SK-N-SH (cell line): ENCODE data around the gene LRRC59. TPM values are rescaled to one million over a fixed set of nuclear protein-coding genes. Genes with fewer than 3 reads are reported as not detected.

Experiments
- CTCF ChIA-PET: fragments of 300-600, 350-600 bp; formaldehyde crosslinking; extraction: SDS; loops from one replicate; lab custom pipeline; 2021; lab: Yijun Ruan, JAX
- POLR2A ChIA-PET: fragments of 350-600 bp; sonication (Branson Sonifier 250); formaldehyde crosslinking; extraction: SDS; loops from one replicate; lab custom pipeline; 2020; ENCODE audit warnings: antibody characterized with exemption, inconsistent platforms; lab: Yijun Ruan, JAX
- DNase-seq: peaks from one replicate; pipeline ENCODE4 v3.0.0; 2012
- H2AFZ ChIP-seq: fragments of 200-600 bp; sonication (generic); 2 replicates; pipeline ENCODE4 v1.8.1; 2016; ENCODE audit warnings: antibody characterized with exemption, mild to moderate bottlenecking, low read depth
- H3F3A ChIP-seq: fragments of 200-600 bp; sonication (generic); replicated peaks from 2 replicates; pipeline ENCODE3; 2016; ENCODE audit warnings: antibody characterized with exemption, mild to moderate bottlenecking; ENCODE audit not compliant: insufficient read depth
- H3K27ac ChIP-seq, 2 experiments: fragments of 200-500 bp in 1 of 2; fragments of 200-600 bp in 1 of 2; sonication (Bioruptor generic) in 1 of 2; sonication (generic), shearing (Covaris generic) in 1 of 2; 2 replicates each; pipeline versions ENCODE4 v1.5.1 to v1.6.1; 2014 to 2016; ENCODE audit warnings: low read depth in 2 of 2, inconsistent platforms in 1 of 2, low read length in 1 of 2, mild to moderate bottlenecking in 1 of 2, mixed read lengths in 1 of 2
- H3K27me3 ChIP-seq: fragments of 200-600 bp; sonication (generic), shearing (Covaris generic); 2 replicates; pipeline ENCODE4 v1.6.1; 2016; ENCODE audit warnings: mixed run types; ENCODE audit not compliant: insufficient read depth
- H3K36me3 ChIP-seq, 2 experiments: fragments of 200-500 bp in 1 of 2; fragments of 200-600 bp in 1 of 2; sonication (Bioruptor generic) in 1 of 2; sonication (generic) in 1 of 2; replicated peaks in 1 of 2; 2 replicates each; pipeline versions ENCODE3 to v1.5.1; 2014 to 2016; ENCODE audit warnings: low read length in 1 of 2, mild to moderate bottlenecking in 1 of 2; ENCODE audit not compliant: insufficient read depth in 2 of 2, control insufficient read depth in 1 of 2
- H3K4me1 ChIP-seq, 2 experiments: fragments of 200-500 bp in 1 of 2; fragments of 200-600 bp in 1 of 2; sonication (Bioruptor generic) in 1 of 2; sonication (generic), shearing (Covaris generic) in 1 of 2; 2 replicates each; pipeline versions ENCODE4 v1.5.1 to v1.6.1; 2014 to 2016; ENCODE audit warnings: low read depth in 1 of 2, low read length in 1 of 2, mixed run types in 1 of 2; ENCODE audit not compliant: insufficient read depth in 2 of 2, control insufficient read depth in 1 of 2
- H3K4me2 ChIP-seq: fragments of 200-600 bp; sonication (generic), shearing (Covaris generic); 2 replicates; pipeline ENCODE4 v1.6.1; 2017; ENCODE audit warnings: mixed run types
- H3K4me3 ChIP-seq, 2 experiments: fragments of 200-500 bp in 1 of 2; fragments of 200-600 bp in 1 of 2; sonication (Bioruptor generic) in 1 of 2; sonication (generic), shearing (Covaris generic) in 1 of 2; 2 replicates each; pipeline versions ENCODE4 v1.5.1 to v1.8.1; 2014 to 2016; ENCODE audit warnings: low read depth in 2 of 2, inconsistent platforms in 1 of 2, low read length in 1 of 2, mild to moderate bottlenecking in 1 of 2, mixed read lengths in 1 of 2, moderate library complexity in 1 of 2
- H3K79me2 ChIP-seq: fragments of 200-600 bp; sonication (generic); 2 replicates; pipeline ENCODE4 v1.8.1; 2017; ENCODE audit warnings: mild to moderate bottlenecking; ENCODE audit not compliant: insufficient read depth
- H3K9ac ChIP-seq: fragments of 200-600 bp; sonication (generic); 2 replicates; pipeline ENCODE4 v1.6.1; 2017; ENCODE audit warnings: mixed run types
- H3K9me2 ChIP-seq: fragments of 200-600 bp; sonication (generic); 2 replicates; pipeline ENCODE4 v1.6.1; 2017; ENCODE audit warnings: mixed run types
- H3K9me3 ChIP-seq: fragments of 200-600 bp; sonication (generic); 2 replicates; pipeline ENCODE4 v1.6.1; 2017; ENCODE audit warnings: mixed run types, mild to moderate bottlenecking, moderate library complexity
- H4K20me1 ChIP-seq: fragments of 200-600 bp; sonication (generic); 2 replicates; pipeline ENCODE4 v1.6.1; 2017; ENCODE audit warnings: mild to moderate bottlenecking, mixed run types; ENCODE audit not compliant: insufficient read depth
- EZH2phosphoT487 ChIP-seq: fragments of 200-600 bp; sonication (generic); IDR thresholded peaks from 2 replicates; pipeline ENCODE4 v1.6.1; 2017; ENCODE audit warnings: low read depth, mixed run types, mild to moderate bottlenecking, antibody characterized with exemption, moderate library complexity, borderline replicate concordance
- FOXJ3 ChIP-seq: sonication (generic); formaldehyde crosslinking; IDR thresholded peaks from 2 replicates; pipeline ENCODE4 v1.5.1; 2020; ENCODE audit warnings: mild to moderate bottlenecking, missing genetic modification reagents
- FOXM1 ChIP-seq: IDR thresholded peaks from 2 replicates; pipeline ENCODE4 v1.4.0; 2012; ENCODE audit warnings: low read depth, mild to moderate bottlenecking
- GATA2 ChIP-seq: sonication (generic); formaldehyde crosslinking; IDR thresholded peaks from 2 replicates; pipeline ENCODE4 v1.5.0; 2020; ENCODE audit warnings: mild to moderate bottlenecking, missing genetic modification reagents
- JUND ChIP-seq: IDR thresholded peaks from 2 replicates; pipeline ENCODE4 v1.4.0; 2012
- NFIC ChIP-seq: IDR thresholded peaks from 2 replicates; pipeline ENCODE4 v1.4.0; 2012; ENCODE audit warnings: borderline replicate concordance
- RAD21 ChIP-seq: IDR thresholded peaks from 2 replicates; pipeline ENCODE4 v1.6.1; 2012; ENCODE audit warnings: mild to moderate bottlenecking, low read length
- RCOR1 ChIP-seq: fragments of 150-350 bp; IDR thresholded peaks from 2 replicates; pipeline ENCODE4 v1.6.1; 2017; ENCODE audit warnings: antibody characterized with exemption, low read length
- RFX5 ChIP-seq: IDR thresholded peaks from 2 replicates; pipeline ENCODE4 v1.6.1; 2012; ENCODE audit warnings: mild to moderate bottlenecking, improper control_type of control experiment, low read length
- SMC3 ChIP-seq: IDR thresholded peaks from 2 replicates; pipeline ENCODE4 v1.6.1; 2012; ENCODE audit warnings: low read depth, low read length, improper control_type of control experiment
- TCF12 ChIP-seq: IDR thresholded peaks from 2 replicates; pipeline ENCODE4 v1.4.0; 2012
- WGBS: methylation state at CpG from one replicate; pipeline ENCODE4 v1.1.6; 2017; ENCODE audit warnings: low lambda C conversion rate; 5-methylcytosine and 5-hydroxymethylcytosine counted together
- polyA plus RNA-seq, 3 experiments: library from polyadenylated mRNA; depleted of rRNA; stranded (reverse); fragments of >200 nt; gene quantifications; 2 replicates each; pipeline ENCODE4 v1.2.3, GENCODE V29; 2012
- TF ChIP-seq, protein P1 (sequence below): IDR thresholded peaks from 2 replicates; pipeline ENCODE4; 2012
- TF ChIP-seq, protein P2 (sequence below): IDR thresholded peaks from 2 replicates; pipeline ENCODE4 v1.4.0; 2012; ENCODE audit warnings: low read depth, borderline replicate concordance
- TF ChIP-seq, protein P3 (sequence below): fragments of 200-600 bp; sonication (generic); IDR thresholded peaks from 2 replicates; pipeline ENCODE4 v1.6.1; 2017; ENCODE audit warnings: antibody characterized with exemption, mild to moderate bottlenecking, moderate library complexity
- TF ChIP-seq, protein P4 (sequence below): IDR thresholded peaks from 2 replicates; pipeline ENCODE4 v1.6.1; 2012; ENCODE audit warnings: mild to moderate bottlenecking, low read depth, low read length, moderate library complexity
- TF ChIP-seq, protein P5 (sequence below): fragments of 150-350 bp; IDR thresholded peaks from 2 replicates; pipeline ENCODE4 v1.6.1; 2016; ENCODE audit warnings: mild to moderate bottlenecking, low read depth, low read length
- TF ChIP-seq, protein P6 (sequence below): fragments of 150-350 bp; IDR thresholded peaks from 2 replicates; pipeline ENCODE4 v1.6.1; 2017; ENCODE audit warnings: antibody characterized with exemption, low read length, low read depth, borderline replicate concordance

LRRC59 gene
- polyA plus RNA-seq, 1 of the 3 experiments (the other 2 are of a cell fraction), result 137 TPM

DNA sequence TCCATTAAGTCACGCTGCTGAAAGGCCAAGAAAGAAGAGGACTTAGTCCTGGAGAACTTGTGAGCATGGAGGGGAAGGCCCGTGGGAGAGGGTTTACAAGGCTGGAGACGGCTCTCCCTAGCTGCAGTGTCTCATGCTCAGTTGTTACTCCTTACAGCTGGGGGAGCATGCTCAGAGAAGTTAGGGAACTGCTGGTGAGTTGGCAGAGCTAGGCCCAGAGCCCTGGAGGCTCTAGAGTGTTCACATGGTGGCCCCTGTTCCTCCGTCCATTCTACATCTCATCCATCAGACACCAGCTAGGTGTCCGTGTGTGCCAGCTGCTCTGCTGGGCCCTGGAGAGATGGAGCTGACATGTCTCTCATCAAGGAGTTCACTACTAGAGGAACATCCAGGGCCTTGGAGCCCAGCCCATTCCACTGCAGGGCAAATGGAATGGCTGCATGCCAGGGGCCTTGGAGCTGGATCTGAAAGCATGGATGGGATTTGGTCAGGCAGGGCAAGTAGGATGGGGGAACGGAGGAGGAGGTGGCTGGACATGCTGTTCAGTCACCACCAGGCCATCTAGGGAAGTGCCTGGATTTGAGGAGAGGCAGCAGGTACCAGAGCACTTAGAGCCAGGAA lies 45.1 kb downstream of the LRRC59 start:
- TF ChIP-seq GATA2 (CRISPR knock-in tag) (no peak), SMC3 (no peak), JUND (no peak), EZH2phosphoT487 (no peak), RCOR1 (no peak), FOXJ3 (CRISPR knock-in tag) (no peak), NFIC (no peak), RAD21 (no peak), TCF12 (no peak), FOXM1 (no peak), RFX5 (no peak)
- TF ChIP-seq, protein P1, sequence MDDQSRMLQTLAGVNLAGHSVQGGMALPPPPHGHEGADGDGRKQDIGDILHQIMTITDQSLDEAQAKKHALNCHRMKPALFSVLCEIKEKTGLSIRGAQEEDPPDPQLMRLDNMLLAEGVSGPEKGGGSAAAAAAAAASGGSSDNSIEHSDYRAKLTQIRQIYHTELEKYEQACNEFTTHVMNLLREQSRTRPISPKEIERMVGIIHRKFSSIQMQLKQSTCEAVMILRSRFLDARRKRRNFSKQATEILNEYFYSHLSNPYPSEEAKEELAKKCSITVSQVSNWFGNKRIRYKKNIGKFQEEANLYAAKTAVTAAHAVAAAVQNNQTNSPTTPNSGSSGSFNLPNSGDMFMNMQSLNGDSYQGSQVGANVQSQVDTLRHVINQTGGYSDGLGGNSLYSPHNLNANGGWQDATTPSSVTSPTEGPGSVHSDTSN, result no peak
- TF ChIP-seq, protein P2, sequence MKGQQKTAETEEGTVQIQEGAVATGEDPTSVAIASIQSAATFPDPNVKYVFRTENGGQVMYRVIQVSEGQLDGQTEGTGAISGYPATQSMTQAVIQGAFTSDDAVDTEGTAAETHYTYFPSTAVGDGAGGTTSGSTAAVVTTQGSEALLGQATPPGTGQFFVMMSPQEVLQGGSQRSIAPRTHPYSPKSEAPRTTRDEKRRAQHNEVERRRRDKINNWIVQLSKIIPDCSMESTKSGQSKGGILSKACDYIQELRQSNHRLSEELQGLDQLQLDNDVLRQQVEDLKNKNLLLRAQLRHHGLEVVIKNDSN, result no peak
- TF ChIP-seq, protein P3, sequence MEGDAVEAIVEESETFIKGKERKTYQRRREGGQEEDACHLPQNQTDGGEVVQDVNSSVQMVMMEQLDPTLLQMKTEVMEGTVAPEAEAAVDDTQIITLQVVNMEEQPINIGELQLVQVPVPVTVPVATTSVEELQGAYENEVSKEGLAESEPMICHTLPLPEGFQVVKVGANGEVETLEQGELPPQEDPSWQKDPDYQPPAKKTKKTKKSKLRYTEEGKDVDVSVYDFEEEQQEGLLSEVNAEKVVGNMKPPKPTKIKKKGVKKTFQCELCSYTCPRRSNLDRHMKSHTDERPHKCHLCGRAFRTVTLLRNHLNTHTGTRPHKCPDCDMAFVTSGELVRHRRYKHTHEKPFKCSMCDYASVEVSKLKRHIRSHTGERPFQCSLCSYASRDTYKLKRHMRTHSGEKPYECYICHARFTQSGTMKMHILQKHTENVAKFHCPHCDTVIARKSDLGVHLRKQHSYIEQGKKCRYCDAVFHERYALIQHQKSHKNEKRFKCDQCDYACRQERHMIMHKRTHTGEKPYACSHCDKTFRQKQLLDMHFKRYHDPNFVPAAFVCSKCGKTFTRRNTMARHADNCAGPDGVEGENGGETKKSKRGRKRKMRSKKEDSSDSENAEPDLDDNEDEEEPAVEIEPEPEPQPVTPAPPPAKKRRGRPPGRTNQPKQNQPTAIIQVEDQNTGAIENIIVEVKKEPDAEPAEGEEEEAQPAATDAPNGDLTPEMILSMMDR, result no peak
- TF ChIP-seq, protein P4, sequence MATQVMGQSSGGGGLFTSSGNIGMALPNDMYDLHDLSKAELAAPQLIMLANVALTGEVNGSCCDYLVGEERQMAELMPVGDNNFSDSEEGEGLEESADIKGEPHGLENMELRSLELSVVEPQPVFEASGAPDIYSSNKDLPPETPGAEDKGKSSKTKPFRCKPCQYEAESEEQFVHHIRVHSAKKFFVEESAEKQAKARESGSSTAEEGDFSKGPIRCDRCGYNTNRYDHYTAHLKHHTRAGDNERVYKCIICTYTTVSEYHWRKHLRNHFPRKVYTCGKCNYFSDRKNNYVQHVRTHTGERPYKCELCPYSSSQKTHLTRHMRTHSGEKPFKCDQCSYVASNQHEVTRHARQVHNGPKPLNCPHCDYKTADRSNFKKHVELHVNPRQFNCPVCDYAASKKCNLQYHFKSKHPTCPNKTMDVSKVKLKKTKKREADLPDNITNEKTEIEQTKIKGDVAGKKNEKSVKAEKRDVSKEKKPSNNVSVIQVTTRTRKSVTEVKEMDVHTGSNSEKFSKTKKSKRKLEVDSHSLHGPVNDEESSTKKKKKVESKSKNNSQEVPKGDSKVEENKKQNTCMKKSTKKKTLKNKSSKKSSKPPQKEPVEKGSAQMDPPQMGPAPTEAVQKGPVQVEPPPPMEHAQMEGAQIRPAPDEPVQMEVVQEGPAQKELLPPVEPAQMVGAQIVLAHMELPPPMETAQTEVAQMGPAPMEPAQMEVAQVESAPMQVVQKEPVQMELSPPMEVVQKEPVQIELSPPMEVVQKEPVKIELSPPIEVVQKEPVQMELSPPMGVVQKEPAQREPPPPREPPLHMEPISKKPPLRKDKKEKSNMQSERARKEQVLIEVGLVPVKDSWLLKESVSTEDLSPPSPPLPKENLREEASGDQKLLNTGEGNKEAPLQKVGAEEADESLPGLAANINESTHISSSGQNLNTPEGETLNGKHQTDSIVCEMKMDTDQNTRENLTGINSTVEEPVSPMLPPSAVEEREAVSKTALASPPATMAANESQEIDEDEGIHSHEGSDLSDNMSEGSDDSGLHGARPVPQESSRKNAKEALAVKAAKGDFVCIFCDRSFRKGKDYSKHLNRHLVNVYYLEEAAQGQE, result no peak
- TF ChIP-seq, protein P5, sequence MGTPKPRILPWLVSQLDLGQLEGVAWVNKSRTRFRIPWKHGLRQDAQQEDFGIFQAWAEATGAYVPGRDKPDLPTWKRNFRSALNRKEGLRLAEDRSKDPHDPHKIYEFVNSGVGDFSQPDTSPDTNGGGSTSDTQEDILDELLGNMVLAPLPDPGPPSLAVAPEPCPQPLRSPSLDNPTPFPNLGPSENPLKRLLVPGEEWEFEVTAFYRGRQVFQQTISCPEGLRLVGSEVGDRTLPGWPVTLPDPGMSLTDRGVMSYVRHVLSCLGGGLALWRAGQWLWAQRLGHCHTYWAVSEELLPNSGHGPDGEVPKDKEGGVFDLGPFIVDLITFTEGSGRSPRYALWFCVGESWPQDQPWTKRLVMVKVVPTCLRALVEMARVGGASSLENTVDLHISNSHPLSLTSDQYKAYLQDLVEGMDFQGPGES, result no peak
- TF ChIP-seq, protein P6, sequence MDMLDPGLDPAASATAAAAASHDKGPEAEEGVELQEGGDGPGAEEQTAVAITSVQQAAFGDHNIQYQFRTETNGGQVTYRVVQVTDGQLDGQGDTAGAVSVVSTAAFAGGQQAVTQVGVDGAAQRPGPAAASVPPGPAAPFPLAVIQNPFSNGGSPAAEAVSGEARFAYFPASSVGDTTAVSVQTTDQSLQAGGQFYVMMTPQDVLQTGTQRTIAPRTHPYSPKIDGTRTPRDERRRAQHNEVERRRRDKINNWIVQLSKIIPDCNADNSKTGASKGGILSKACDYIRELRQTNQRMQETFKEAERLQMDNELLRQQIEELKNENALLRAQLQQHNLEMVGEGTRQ, result no peak
- Histone ChIP-seq H3K27me3 (no peaks in the 10 kb centered on the region), H3K4me3 (no peak overlapping the region), H3K9me3 (no peaks in the 10 kb centered on the region), H3K27ac (no peak overlapping the region), H3F3A (peaks cover 9% of the 10 kb centered on the region), H3K4me2 (no peak overlapping the region), H3K4me1 (peaks cover 11 to 18% of the 10 kb centered on the region in 2 experiments; a peak in 3 of 4 replicates), H3K79me2 (peaks cover 51% of the 10 kb centered on the region), H2AFZ (no peak overlapping the region), H3K9me2 (no peaks in the 10 kb centered on the region), H3K36me3 (peaks cover 25 to 37% of the 10 kb centered on the region in 2 experiments), H3K9ac (no peak overlapping the region), H4K20me1 (peaks cover 16% of the 10 kb centered on the region; the same call in 1 of the 2 replicates)
- POLR2A ChIA-PET, result interaction anchor here (0.6 to 1.6 kb wide), 3 partner anchors 10 to 21 kb away, joined by 3 to 9 read pairs (median 3); partner anchors contain the start of gene EME1
- CTCF ChIA-PET, result interaction anchor here (0.8 to 2.5 kb wide), 5 partner anchors 10 to 152 kb away, joined by 3 to 24 read pairs (median 5); no protein-coding TSS in a partner anchor
- 92% methylated on average over 6 of the region's 6 CpGs for WGBS
- DNase-seq, result no peak
